Brain microvascular endothelial cell (primary cell): ENCODE measurements around the gene SOCS4.

Experiments
- DNase-seq: peaks from one replicate; pipeline ENCODE4 v3.0.0-alpha.2; 2020
- H3K27ac ChIP-seq: fragments of 250-450 bp; sonication (Bioruptor Pico); 2 replicates; pipeline ENCODE4 v1.5.1; 2020; ENCODE audit warnings: mild to moderate bottlenecking, moderate library complexity
- H3K27me3 ChIP-seq: fragments of 250-450 bp; sonication (Bioruptor Pico); replicated peaks from 2 replicates; pipeline ENCODE4 v1.5.1; 2020; ENCODE audit warnings: mild to moderate bottlenecking
- H3K36me3 ChIP-seq: fragments of 250-450 bp; sonication (Bioruptor Pico); replicated peaks from 2 replicates; pipeline ENCODE4 v1.5.1; 2020; ENCODE audit warnings: mild to moderate bottlenecking
- H3K4me3 ChIP-seq: 2 replicates; pipeline ENCODE4 v1.5.1; 2011; ENCODE audit warnings: low read depth, mild to moderate bottlenecking, control low read depth, low read length, moderate library complexity
- in situ Hi-C: cut with HindIII; loops from 2 replicates; pipeline ENCODE4 v1.10.0; 2017; ENCODE audit warnings: low sequenced_read_pairs, low pct_ligation_motif_present
- TF ChIP-seq, protein P1 (sequence below): IDR thresholded peaks from 2 replicates; pipeline ENCODE4 v1.5.1; 2011; ENCODE audit warnings: low read depth, mild to moderate bottlenecking, moderate library complexity, low read length, control low read depth, inconsistent platforms; ENCODE audit errors: missing control alignments

The SOCS4 gene

GRCh38 chr14:55085060-55085660 is 58.1 kb downstream of the SOCS4 start:
- Histone ChIP-seq H3K4me3 (no peak overlapping the region), H3K36me3 (no peaks in the 10 kb centered on the region), H3K27ac (no peak overlapping the region), H3K27me3 (no peaks in the 10 kb centered on the region)
- in situ Hi-C loops = no loop called here
- no peak for DNase-seq
- TF ChIP-seq, protein P1, sequence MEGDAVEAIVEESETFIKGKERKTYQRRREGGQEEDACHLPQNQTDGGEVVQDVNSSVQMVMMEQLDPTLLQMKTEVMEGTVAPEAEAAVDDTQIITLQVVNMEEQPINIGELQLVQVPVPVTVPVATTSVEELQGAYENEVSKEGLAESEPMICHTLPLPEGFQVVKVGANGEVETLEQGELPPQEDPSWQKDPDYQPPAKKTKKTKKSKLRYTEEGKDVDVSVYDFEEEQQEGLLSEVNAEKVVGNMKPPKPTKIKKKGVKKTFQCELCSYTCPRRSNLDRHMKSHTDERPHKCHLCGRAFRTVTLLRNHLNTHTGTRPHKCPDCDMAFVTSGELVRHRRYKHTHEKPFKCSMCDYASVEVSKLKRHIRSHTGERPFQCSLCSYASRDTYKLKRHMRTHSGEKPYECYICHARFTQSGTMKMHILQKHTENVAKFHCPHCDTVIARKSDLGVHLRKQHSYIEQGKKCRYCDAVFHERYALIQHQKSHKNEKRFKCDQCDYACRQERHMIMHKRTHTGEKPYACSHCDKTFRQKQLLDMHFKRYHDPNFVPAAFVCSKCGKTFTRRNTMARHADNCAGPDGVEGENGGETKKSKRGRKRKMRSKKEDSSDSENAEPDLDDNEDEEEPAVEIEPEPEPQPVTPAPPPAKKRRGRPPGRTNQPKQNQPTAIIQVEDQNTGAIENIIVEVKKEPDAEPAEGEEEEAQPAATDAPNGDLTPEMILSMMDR = no peak

DNA sequence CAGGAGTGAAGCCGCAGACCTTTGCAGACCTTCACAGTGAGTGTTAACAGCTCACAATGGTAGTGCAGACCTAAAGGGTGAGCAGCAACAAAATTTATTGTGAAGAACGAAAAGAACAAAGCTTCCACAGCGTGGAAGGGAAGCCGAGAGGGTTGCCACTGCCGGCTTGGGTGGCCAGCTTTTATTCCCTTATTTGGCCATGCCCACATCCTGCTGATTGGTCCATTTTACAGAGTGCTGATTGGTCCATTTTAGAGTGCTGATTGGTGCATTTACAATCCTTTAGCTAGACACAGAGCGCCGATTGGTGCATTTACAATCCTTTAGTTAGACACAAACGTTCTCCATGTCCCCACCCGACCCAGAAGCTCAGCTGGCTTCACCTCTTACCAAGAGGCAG is 59.9 kb downstream of the SOCS4 start:
- no peaks in the 10 kb centered on the region for H3K27me3 ChIP-seq
- TF ChIP-seq, protein P1 = no peak
- H3K4me3 ChIP-seq = no peak overlapping the region
- no peak for DNase-seq
- H3K36me3 ChIP-seq = no peaks in the 10 kb centered on the region
- in situ Hi-C loops = no loop called here
- H3K27ac ChIP-seq = no peak overlapping the region

GRCh38 chr14:55088356-55088755 is 61.3 kb downstream of the SOCS4 start:
- H3K4me3 ChIP-seq = no peak overlapping the region
- in situ Hi-C loops = no loop called here
- H3K27ac ChIP-seq = no peak overlapping the region
- no peaks in the 10 kb centered on the region for H3K27me3 ChIP-seq
- H3K36me3 ChIP-seq = no peaks in the 10 kb centered on the region
- TF ChIP-seq, protein P1 = no peak
- no peak for DNase-seq

- Histone ChIP-seq H3K27ac (no peak overlapping the region), H3K36me3 (no peaks in the 10 kb centered on the region), H3K27me3 (no peaks in the 10 kb centered on the region), H3K4me3 (no peak overlapping the region)
- DNase-seq = no peak
- TF ChIP-seq, protein P1 = no peak
- in situ Hi-C loops = no loop called here
Observed at GRCh38 chr14:55092341-55092740, 65.3 kb downstream of the SOCS4 start.

GRCh38 chr14:55094292-55095157 is 67.5 kb downstream of the SOCS4 start:
- Histone ChIP-seq H3K27me3 (no peaks in the 10 kb centered on the region), H3K27ac (no peak overlapping the region), H3K4me3 (no peak overlapping the region), H3K36me3 (no peaks in the 10 kb centered on the region)
- in situ Hi-C loops = no loop called here
- TF ChIP-seq, protein P1 = no peak
- no peak for DNase-seq
